ENCODE measurements around the gene CTU2. TPM values are rescaled to one million over a fixed set of nuclear protein-coding genes. Genes with fewer than 3 reads are reported as not detected.

Gene CTU2
- total and polyA plus RNA-seq, 9 of the 15 experiments (the other 6 are each of a cell fraction or from before 2014, with no cell fraction given) = 1.3 to 105 (median 23.2) TPM

DNA sequence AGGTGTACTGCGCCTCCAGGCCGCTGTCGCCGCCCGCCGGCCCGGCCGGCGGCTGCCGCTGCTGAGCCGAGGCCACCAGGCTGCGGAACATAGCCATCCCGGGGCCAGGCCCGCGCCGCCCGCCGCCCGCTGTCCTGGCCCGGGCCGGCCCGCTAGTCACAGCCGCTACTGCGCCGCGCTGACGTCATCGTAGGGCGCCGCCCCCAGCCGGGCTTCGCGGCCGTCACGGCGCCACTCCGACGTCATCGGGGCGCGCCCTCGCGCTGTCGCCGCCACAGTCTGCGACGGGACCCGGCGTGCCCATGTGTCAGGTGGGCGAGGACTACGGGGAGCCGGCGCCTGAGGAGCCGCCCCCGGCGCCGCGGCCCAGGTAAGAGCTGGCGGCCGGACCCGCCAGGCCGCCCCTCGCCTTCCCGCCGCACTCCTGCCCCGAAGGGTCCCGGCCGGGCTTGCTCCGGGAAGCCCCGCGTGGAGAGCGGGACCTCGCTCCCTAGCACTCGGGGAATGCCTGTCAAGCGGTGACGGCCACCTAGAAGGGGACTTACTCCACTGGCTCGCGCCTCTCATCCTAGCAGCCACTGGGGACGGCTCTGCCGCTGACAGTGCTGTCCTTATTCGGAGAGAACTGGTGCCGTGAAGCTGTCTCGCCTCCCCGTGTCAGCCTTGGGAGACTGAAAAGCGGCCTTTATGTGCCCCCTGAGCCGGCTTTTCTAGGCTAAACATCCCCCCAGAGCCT is at the start of gene CTU2, which contains the start of gene RNF166 (continued):
- no peak for TF ChIP-seq FOXA3 (CRISPR knock-in tag; conservative IDR thresholded peaks at IDR 0.05 in 1 of 2, IDR thresholded peaks at IDR 0.05 in 1 of 2)
- TF ChIP-seq WHSC1 (IDR thresholded peaks at IDR 0.05; ENCODE audit: low read length) = no peak
- TF ChIP-seq RHOXF2B (CRISPR knock-in tag; conservative IDR thresholded peaks at IDR 0.05) = no peak
- TF ChIP-seq, protein P1, sequence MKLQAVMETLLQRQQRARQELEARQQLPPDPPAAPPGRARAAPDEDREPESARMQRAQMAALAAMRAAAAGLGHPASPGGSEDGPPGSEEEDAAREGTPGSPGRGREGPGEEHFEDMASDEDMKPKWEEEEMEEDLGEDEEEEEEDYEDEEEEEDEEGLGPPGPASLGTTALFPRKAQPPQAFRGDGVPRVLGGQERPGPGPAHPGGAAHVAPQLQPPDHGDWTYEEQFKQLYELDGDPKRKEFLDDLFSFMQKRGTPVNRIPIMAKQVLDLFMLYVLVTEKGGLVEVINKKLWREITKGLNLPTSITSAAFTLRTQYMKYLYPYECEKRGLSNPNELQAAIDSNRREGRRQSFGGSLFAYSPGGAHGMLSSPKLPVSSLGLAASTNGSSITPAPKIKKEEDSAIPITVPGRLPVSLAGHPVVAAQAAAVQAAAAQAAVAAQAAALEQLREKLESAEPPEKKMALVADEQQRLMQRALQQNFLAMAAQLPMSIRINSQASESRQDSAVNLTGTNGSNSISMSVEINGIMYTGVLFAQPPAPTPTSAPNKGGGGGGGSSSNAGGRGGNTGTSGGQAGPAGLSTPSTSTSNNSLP (IDR thresholded peaks at IDR 0.05; ENCODE audit: borderline replicate concordance, low read depth, low read length) = no peak
- no peak for TF ChIP-seq ZNF354B (CRISPR knock-in tag; IDR thresholded peaks at IDR 0.05)
- TF ChIP-seq KDM5B (IDR thresholded peaks at IDR 0.05; ENCODE audit: insufficient replicate concordance, low read depth, low read length) = peak; percentile 69
- TF ChIP-seq, protein P2, sequence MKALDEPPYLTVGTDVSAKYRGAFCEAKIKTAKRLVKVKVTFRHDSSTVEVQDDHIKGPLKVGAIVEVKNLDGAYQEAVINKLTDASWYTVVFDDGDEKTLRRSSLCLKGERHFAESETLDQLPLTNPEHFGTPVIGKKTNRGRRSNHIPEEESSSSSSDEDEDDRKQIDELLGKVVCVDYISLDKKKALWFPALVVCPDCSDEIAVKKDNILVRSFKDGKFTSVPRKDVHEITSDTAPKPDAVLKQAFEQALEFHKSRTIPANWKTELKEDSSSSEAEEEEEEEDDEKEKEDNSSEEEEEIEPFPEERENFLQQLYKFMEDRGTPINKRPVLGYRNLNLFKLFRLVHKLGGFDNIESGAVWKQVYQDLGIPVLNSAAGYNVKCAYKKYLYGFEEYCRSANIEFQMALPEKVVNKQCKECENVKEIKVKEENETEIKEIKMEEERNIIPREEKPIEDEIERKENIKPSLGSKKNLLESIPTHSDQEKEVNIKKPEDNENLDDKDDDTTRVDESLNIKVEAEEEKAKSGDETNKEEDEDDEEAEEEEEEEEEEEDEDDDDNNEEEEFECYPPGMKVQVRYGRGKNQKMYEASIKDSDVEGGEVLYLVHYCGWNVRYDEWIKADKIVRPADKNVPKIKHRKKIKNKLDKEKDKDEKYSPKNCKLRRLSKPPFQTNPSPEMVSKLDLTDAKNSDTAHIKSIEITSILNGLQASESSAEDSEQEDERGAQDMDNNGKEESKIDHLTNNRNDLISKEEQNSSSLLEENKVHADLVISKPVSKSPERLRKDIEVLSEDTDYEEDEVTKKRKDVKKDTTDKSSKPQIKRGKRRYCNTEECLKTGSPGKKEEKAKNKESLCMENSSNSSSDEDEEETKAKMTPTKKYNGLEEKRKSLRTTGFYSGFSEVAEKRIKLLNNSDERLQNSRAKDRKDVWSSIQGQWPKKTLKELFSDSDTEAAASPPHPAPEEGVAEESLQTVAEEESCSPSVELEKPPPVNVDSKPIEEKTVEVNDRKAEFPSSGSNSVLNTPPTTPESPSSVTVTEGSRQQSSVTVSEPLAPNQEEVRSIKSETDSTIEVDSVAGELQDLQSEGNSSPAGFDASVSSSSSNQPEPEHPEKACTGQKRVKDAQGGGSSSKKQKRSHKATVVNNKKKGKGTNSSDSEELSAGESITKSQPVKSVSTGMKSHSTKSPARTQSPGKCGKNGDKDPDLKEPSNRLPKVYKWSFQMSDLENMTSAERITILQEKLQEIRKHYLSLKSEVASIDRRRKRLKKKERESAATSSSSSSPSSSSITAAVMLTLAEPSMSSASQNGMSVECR (CRISPR knock-in tag; IDR thresholded peaks at IDR 0.05) = peak; percentile 100
- no peak; the same call in 1 of the 2 replicates for TF ChIP-seq ZNF263 (CRISPR knock-in tag; IDR thresholded peaks at IDR 0.05; ENCODE audit: borderline replicate concordance)
- peak; percentile 99 for TF ChIP-seq MTA1 (IDR thresholded peaks at IDR 0.05; ENCODE audit: borderline replicate concordance)
- TF ChIP-seq, protein P3, sequence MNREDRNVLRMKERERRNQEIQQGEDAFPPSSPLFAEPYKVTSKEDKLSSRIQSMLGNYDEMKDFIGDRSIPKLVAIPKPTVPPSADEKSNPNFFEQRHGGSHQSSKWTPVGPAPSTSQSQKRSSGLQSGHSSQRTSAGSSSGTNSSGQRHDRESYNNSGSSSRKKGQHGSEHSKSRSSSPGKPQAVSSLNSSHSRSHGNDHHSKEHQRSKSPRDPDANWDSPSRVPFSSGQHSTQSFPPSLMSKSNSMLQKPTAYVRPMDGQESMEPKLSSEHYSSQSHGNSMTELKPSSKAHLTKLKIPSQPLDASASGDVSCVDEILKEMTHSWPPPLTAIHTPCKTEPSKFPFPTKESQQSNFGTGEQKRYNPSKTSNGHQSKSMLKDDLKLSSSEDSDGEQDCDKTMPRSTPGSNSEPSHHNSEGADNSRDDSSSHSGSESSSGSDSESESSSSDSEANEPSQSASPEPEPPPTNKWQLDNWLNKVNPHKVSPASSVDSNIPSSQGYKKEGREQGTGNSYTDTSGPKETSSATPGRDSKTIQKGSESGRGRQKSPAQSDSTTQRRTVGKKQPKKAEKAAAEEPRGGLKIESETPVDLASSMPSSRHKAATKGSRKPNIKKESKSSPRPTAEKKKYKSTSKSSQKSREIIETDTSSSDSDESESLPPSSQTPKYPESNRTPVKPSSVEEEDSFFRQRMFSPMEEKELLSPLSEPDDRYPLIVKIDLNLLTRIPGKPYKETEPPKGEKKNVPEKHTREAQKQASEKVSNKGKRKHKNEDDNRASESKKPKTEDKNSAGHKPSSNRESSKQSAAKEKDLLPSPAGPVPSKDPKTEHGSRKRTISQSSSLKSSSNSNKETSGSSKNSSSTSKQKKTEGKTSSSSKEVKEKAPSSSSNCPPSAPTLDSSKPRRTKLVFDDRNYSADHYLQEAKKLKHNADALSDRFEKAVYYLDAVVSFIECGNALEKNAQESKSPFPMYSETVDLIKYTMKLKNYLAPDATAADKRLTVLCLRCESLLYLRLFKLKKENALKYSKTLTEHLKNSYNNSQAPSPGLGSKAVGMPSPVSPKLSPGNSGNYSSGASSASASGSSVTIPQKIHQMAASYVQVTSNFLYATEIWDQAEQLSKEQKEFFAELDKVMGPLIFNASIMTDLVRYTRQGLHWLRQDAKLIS (CRISPR knock-in tag; IDR thresholded peaks at IDR 0.05) = no peak
- TF ChIP-seq, protein P4, sequence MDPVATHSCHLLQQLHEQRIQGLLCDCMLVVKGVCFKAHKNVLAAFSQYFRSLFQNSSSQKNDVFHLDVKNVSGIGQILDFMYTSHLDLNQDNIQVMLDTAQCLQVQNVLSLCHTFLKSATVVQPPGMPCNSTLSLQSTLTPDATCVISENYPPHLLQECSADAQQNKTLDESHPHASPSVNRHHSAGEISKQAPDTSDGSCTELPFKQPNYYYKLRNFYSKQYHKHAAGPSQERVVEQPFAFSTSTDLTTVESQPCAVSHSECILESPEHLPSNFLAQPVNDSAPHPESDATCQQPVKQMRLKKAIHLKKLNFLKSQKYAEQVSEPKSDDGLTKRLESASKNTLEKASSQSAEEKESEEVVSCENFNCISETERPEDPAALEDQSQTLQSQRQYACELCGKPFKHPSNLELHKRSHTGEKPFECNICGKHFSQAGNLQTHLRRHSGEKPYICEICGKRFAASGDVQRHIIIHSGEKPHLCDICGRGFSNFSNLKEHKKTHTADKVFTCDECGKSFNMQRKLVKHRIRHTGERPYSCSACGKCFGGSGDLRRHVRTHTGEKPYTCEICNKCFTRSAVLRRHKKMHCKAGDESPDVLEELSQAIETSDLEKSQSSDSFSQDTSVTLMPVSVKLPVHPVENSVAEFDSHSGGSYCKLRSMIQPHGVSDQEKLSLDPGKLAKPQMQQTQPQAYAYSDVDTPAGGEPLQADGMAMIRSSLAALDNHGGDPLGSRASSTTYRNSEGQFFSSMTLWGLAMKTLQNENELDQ (CRISPR knock-in tag; IDR thresholded peaks at IDR 0.05; ENCODE audit: borderline replicate concordance) = no peak
- peak; percentile 99 for TF ChIP-seq MXI1 (IDR thresholded peaks at IDR 0.05; ENCODE audit: low read depth, low read length)
- TF ChIP-seq ZFX (CRISPR knock-in tag; IDR thresholded peaks at IDR 0.05) = peak; percentile 82
